GM21515 (cell line): ENCODE data around the gene COG5.

Experiments
- ATAC-seq: cut with Tn5 transposase; IDR thresholded peaks from one replicate; pipeline ENCODE4 v1.9.1; 2021; ENCODE audit not compliant: unreplicated experiment

COG5 gene

GRCh38 chr7:107506674-107507339 is 56.9 kb downstream of the COG5 start:
- ATAC-seq: no peak

- ATAC-seq: no peak
These were observed 57.6 kb downstream of the COG5 start for GRCh38 chr7:107505997-107506673.

GRCh38 chr7:107505362-107505761 is 58.4 kb downstream of the COG5 start:
- no peak for ATAC-seq

GRCh38 chr7:107503687-107504086 is 60.0 kb downstream of the COG5 start:
- ATAC-seq: no peak

- no peak for ATAC-seq
These were observed 60.9 kb downstream of the COG5 start for GRCh38 chr7:107502797-107503196.

- ATAC-seq: no peak
These were observed 61.6 kb downstream of the COG5 start for GRCh38 chr7:107502154-107502553.

GRCh38 chr7:107501593-107501992 is 62.1 kb downstream of the COG5 start:
- ATAC-seq: no peak

GRCh38 chr7:107499731-107500130 is 64.0 kb downstream of the COG5 start:
- no peak for ATAC-seq

GRCh38 chr7:107495516-107495915 is 68.2 kb downstream of the COG5 start:
- no peak for ATAC-seq

- ATAC-seq: no peak
These were observed 68.8 kb downstream of the COG5 start for GRCh38 chr7:107494884-107495283.

- no peak for ATAC-seq
These were observed 69.4 kb downstream of the COG5 start for GRCh38 chr7:107494315-107494751.

- no peak for ATAC-seq
These were observed 70.8 kb downstream of the COG5 start for GRCh38 chr7:107492875-107493274.

- ATAC-seq: no peak
These were observed 77.7 kb downstream of the COG5 start for GRCh38 chr7:107486041-107486440.

GRCh38 chr7:107482571-107482970 is 81.1 kb downstream of the COG5 start:
- no peak for ATAC-seq

- ATAC-seq: no peak
These were observed 82.8 kb downstream of the COG5 start for GRCh38 chr7:107480932-107481331.

- ATAC-seq: no peak
These were observed 84.4 kb downstream of the COG5 start for GRCh38 chr7:107479303-107479702.

- no peak for ATAC-seq
These were observed 89.6 kb downstream of the COG5 start for GRCh38 chr7:107474104-107474521.

GRCh38 chr7:107472116-107472515 is 91.6 kb downstream of the COG5 start:
- ATAC-seq: no peak

- ATAC-seq: no peak
These were observed 92.2 kb downstream of the COG5 start for GRCh38 chr7:107471292-107472070.

GRCh38 chr7:107469929-107470328 is 93.8 kb downstream of the COG5 start, which contains the start of gene GPR22:
TSS of gene GPR22 (plus strand) at chr7:107470057. CDS start at chr7:107474061, 4,004 bp downstream.
- no peak for ATAC-seq

- ATAC-seq: no peak
These were observed 94.9 kb downstream of the COG5 start for GRCh38 chr7:107468824-107469223.

GRCh38 chr7:107467972-107468371 is 95.7 kb downstream of the COG5 start:
- ATAC-seq: no peak
